ENCODE data around the gene HIVEP3.

- TF ChIP-seq, protein P1, sequence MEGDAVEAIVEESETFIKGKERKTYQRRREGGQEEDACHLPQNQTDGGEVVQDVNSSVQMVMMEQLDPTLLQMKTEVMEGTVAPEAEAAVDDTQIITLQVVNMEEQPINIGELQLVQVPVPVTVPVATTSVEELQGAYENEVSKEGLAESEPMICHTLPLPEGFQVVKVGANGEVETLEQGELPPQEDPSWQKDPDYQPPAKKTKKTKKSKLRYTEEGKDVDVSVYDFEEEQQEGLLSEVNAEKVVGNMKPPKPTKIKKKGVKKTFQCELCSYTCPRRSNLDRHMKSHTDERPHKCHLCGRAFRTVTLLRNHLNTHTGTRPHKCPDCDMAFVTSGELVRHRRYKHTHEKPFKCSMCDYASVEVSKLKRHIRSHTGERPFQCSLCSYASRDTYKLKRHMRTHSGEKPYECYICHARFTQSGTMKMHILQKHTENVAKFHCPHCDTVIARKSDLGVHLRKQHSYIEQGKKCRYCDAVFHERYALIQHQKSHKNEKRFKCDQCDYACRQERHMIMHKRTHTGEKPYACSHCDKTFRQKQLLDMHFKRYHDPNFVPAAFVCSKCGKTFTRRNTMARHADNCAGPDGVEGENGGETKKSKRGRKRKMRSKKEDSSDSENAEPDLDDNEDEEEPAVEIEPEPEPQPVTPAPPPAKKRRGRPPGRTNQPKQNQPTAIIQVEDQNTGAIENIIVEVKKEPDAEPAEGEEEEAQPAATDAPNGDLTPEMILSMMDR (IDR thresholded peaks at IDR 0.05): no peak
- TF ChIP-seq, protein P2, sequence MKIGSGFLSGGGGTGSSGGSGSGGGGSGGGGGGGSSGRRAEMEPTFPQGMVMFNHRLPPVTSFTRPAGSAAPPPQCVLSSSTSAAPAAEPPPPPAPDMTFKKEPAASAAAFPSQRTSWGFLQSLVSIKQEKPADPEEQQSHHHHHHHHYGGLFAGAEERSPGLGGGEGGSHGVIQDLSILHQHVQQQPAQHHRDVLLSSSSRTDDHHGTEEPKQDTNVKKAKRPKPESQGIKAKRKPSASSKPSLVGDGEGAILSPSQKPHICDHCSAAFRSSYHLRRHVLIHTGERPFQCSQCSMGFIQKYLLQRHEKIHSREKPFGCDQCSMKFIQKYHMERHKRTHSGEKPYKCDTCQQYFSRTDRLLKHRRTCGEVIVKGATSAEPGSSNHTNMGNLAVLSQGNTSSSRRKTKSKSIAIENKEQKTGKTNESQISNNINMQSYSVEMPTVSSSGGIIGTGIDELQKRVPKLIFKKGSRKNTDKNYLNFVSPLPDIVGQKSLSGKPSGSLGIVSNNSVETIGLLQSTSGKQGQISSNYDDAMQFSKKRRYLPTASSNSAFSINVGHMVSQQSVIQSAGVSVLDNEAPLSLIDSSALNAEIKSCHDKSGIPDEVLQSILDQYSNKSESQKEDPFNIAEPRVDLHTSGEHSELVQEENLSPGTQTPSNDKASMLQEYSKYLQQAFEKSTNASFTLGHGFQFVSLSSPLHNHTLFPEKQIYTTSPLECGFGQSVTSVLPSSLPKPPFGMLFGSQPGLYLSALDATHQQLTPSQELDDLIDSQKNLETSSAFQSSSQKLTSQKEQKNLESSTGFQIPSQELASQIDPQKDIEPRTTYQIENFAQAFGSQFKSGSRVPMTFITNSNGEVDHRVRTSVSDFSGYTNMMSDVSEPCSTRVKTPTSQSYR (CRISPR knock-in tag; IDR thresholded peaks at IDR 0.05): no peak
- TF ChIP-seq TEAD4 (CRISPR knock-in tag; IDR thresholded peaks at IDR 0.05) (no peak), NR1H2 (CRISPR knock-in tag; IDR thresholded peaks at IDR 0.05) (no peak), ERG (CRISPR knock-in tag; IDR thresholded peaks at IDR 0.05) (no peak), PRDM15 (CRISPR knock-in tag; IDR thresholded peaks at IDR 0.05) (no peak), MXD4 (CRISPR knock-in tag; IDR thresholded peaks at IDR 0.05; ENCODE audit: borderline replicate concordance) (no peak), NR3C1 (CRISPR knock-in tag; conservative IDR thresholded peaks at IDR 0.05; ENCODE audit: low read depth) (no peak), SP1 (CRISPR knock-in tag; conservative IDR thresholded peaks at IDR 0.05) (no peak), ZNF121 (CRISPR knock-in tag; IDR thresholded peaks at IDR 0.05) (no peak), FOXJ3 (CRISPR knock-in tag; IDR thresholded peaks at IDR 0.05; ENCODE audit: borderline replicate concordance) (no peak)
- TF ChIP-seq, protein P3, sequence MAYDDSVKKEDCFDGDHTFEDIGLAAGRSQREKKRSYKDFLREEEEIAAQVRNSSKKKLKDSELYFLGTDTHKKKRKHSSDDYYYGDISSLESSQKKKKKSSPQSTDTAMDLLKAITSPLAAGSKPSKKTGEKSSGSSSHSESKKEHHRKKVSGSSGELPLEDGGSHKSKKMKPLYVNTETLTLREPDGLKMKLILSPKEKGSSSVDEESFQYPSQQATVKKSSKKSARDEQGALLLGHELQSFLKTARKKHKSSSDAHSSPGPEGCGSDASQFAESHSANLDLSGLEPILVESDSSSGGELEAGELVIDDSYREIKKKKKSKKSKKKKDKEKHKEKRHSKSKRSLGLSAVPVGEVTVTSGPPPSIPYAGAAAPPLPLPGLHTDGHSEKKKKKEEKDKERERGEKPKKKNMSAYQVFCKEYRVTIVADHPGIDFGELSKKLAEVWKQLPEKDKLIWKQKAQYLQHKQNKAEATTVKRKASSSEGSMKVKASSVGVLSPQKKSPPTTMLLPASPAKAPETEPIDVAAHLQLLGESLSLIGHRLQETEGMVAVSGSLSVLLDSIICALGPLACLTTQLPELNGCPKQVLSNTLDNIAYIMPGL (CRISPR knock-in tag; IDR thresholded peaks at IDR 0.05): no peak
- TF ChIP-seq, protein P4, sequence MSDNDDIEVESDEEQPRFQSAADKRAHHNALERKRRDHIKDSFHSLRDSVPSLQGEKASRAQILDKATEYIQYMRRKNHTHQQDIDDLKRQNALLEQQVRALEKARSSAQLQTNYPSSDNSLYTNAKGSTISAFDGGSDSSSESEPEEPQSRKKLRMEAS (CRISPR knock-in tag; IDR thresholded peaks at IDR 0.05): no peak
Measured at GRCh38 chr1:41835485-41835884, 83.2 kb downstream of the HIVEP3 start.

Data from WTC11 (cell line).